Ammon's horn (tissue), 1 donor: ENCODE results near the gene FKBP10.
"Not testable (repeated sequence)": the region's sequence is repeated elsewhere in the genome, so short reads cannot be mapped to it uniquely, and the experiment has no call there.

ENCODE experiments used
- DNase-seq: peaks from one replicate; pipeline ENCODE4 v3.0.0-alpha.2; 2016; ENCODE audit warnings: low spot score

Gene FKBP10

GRCh38 chr17:41839448-41839847 lies 26.6 kb downstream of the FKBP10 start:
- DNase-seq, result not testable (repeated sequence)

GRCh38 chr17:41840781-41841180 lies 28.0 kb downstream of the FKBP10 start:
- DNase-seq, result not testable (repeated sequence)

- DNase-seq, result no peak
These were observed 32.2 kb downstream of the FKBP10 start for GRCh38 chr17:41844971-41845370.

DNA sequence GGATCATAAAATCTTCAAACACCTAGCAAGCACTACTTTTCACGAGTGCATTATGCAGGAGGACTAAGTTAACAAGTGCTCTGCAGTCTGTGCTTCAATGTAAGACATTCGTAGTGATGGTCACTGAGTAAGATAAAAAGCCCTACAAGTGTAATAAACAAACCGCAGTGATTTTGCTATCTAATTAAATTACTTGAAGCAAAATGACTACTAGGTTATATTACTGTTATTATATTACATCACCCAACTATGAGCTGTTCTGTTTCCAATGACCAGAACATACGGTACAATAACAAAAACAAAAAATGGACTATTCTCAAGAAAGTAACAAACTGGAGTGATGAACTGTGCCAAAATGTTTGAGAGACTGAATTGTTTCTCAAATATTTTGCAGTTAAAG lies 36.0 kb downstream of the FKBP10 start:
- DNase-seq, result no peak

- DNase-seq, result no peak
These were observed 36.6 kb downstream of the FKBP10 start for GRCh38 chr17:41849251-41849990.

GRCh38 chr17:41851382-41851781 lies 38.6 kb downstream of the FKBP10 start:
- DNase-seq, result not testable (repeated sequence)

DNA sequence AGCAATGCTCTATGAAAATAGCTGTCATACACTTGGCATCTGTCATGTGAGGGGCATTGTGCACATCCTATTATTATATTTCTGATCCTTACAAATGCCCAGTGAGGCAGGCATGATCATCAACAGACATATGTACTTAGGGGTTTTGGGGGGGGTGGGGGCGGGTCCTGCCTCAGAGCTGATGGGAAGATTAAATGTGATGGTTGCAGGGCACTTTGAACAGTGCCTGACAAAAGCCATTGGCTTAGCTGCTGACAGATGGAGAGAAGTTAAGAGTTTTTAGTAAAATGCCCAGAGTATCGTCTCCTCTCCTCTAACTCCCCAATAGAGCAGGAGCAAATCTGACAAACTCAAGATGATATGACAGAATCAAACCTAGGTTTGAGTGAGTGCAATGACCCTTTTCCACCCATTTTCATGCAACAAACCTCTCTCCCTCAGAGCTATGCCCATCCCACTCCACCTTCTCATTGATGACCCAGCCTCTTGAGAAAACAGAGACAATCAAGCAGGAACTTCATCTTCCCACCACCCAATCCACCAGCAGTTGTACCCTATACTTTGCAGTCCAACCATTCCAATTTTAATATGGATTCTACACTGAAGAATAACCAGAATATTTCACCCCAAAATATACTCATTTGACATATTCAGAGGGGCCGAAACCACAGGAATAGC lies 47.6 kb downstream of the FKBP10 start:
- DNase-seq, result no peak

DNA sequence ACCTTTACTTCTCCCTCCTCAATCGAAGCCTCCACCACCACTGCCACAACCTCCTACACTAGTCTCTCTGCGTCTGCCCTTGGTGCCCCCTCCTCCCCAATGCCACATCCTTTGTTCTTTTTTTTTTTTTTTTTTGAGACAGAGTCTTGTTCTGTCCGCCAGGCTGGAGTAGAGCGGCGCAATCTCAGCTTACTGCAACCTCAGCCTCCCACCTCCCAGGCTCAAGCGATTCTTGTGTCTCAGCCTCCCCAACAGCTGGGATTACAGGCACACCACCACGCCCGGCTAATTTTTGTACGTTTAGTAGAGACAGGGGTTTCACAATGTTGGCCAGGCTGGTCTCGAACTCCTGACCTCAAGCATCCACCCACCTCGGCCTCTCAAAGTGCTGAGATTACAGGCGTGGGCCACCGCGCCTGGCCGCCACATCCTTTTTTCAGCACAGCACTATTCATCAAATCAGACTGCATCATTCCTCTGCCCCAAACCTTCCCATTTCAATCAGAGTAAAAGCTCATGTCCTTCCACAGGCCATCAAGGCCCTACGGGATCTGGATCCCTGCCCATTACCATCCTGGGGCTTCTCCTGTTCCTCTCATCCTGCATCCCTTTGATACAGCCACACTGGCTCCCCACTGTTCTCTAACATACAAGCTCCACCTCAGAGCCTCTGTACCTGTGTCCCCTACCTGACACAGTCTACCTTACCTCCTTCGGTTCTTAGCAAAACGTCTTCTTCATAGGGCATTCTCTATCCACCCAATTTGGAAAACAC lies 50.5 kb downstream of the FKBP10 start:
- no peak for DNase-seq

- no peak for DNase-seq
These were observed 51.7 kb downstream of the FKBP10 start for GRCh38 chr17:41864498-41864835.

GRCh38 chr17:41864836-41865595 lies 52.2 kb downstream of the FKBP10 start, which contains the start of gene KLHL11:
Gene KLHL11 (minus strand): TSS chr17:41865423. CDS start chr17:41865370, 53 bp downstream.
- DNase-seq, result peak; percentile 94

- no peak for DNase-seq
These were observed 52.7 kb downstream of the FKBP10 start for GRCh38 chr17:41865596-41865893.

DNA sequence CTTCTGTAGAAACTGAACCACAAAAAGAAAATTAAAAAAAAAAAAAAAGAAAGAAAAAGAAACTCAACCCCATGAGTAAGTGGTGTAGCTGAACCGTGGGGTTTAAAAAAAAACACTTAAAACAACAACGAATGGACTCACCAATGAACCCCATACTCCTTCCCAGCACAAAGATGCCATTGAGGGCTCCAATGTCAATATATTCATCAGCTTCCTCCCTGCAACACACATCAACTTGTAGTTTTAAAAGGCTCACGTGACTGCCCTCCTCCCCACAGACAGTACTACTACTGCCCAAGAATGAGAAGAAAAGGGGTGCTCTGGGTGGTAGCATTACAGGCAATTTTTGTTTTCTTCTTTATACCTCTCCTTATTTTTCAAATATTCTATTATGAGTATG lies 55.8 kb downstream of the FKBP10 start:
- DNase-seq, result no peak

DNA sequence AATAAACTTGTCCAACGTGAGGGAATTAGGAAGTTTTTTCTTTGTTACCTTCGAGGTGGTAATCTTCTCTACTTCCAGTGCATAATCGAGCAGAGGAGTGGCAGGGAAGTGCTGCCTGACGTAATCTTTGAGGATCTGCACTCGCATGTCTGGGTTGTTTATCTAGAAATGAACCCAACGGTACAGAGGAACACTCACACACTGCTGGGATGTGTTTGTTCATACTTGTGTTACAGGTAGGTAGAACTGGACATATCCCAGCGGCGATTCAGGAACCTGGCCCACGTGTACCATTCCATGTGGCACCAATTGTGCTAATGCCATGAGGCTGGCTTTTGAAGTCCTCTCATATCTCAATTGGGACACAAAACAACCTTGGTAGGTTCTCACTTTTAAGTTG lies 56.6 kb downstream of the FKBP10 start:
- no peak for DNase-seq

DNA sequence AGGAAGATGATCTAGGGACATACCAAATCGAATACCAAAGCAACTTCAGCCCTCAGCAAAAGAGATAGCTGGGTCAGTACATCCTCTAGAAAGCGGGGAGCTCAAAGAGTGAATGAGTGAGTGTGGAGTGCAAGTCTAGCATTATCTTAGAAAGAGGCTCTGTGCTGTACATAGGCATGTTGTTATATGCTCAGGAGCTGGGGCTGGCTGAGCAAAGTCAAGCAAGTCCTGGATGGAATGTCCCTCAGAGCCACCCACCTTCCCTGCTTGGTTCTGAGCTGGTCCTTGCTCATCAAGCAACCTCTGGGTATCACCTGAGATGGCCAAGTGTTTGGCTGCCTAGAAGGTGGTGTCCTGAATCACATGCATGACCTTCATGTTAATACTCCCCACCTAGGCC lies 57.3 kb downstream of the FKBP10 start:
- DNase-seq, result no peak

- peak; percentile 69 for DNase-seq
These were observed 57.8 kb downstream of the FKBP10 start for GRCh38 chr17:41870627-41871026.

GRCh38 chr17:41871789-41872188 lies 59.0 kb downstream of the FKBP10 start:
- no peak for DNase-seq
